Superior temporal gyrus (tissue), 1 donor: ENCODE results near the gene RELA.

Experiments
- DNase-seq: peaks from one replicate; pipeline ENCODE4 v3.0.0-alpha.2; 2016; ENCODE audit errors: extremely low spot score

The RELA gene

GRCh38 chr11:65615229-65615949 is 47.3 kb downstream of the RELA start, which contains the start of gene PCNX3:
Gene PCNX3, plus strand, starts transcription at chr11:65615776. Its CDS starts 536 bp downstream, at chr11:65616312.
- DNase-seq, result peak; percentile 100

- no peak for DNase-seq
These were observed 49.4 kb downstream of the RELA start for GRCh38 chr11:65613091-65613928.

GRCh38 chr11:65612691-65613090 is 50.0 kb downstream of the RELA start:
- DNase-seq, result no peak

GRCh38 chr11:65611758-65612603 is 50.7 kb downstream of the RELA start:
- peak; percentile 10 for DNase-seq

- DNase-seq, result peak; percentile 85
These were observed 51.5 kb downstream of the RELA start for GRCh38 chr11:65611028-65611757.

- DNase-seq, result peak; percentile 26
These were observed 52.3 kb downstream of the RELA start for GRCh38 chr11:65610404-65610803.

GRCh38 chr11:65609665-65610064 is 53.1 kb downstream of the RELA start:
- DNase-seq, result no peak

GRCh38 chr11:65609229-65609628 is 53.5 kb downstream of the RELA start:
- DNase-seq, result no peak

GRCh38 chr11:65607614-65608426 is 54.9 kb downstream of the RELA start:
- DNase-seq, result no peak

GRCh38 chr11:65606876-65607613 is 55.7 kb downstream of the RELA start:
- peak; percentile 93 for DNase-seq

- no peak for DNase-seq
These were observed 58.5 kb downstream of the RELA start for GRCh38 chr11:65604258-65604657.
